ENCODE measurements around the gene FAM161A.

DNA sequence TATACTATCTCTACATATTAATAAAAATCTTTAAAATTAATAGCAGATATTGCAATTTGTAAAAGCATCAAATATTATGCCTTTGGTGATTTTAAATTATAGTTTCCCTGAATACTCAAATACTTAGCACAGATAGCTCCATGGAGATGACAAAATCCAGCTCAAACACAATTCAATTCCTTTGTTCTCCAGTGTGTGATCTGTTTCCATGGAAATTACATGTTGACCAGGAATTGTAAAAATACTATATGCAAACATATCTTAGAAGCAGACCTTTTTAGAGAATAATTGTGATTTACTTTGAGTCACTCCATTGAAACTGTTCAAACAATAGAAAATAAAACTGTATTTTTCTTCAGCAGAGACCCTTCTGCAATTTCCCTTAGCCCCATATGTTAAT, 68.3 kb downstream of the FAM161A start:
- TF ChIP-seq POLR2A (IDR thresholded peaks at IDR 0.05): no peak
- TF ChIP-seq, protein P1, sequence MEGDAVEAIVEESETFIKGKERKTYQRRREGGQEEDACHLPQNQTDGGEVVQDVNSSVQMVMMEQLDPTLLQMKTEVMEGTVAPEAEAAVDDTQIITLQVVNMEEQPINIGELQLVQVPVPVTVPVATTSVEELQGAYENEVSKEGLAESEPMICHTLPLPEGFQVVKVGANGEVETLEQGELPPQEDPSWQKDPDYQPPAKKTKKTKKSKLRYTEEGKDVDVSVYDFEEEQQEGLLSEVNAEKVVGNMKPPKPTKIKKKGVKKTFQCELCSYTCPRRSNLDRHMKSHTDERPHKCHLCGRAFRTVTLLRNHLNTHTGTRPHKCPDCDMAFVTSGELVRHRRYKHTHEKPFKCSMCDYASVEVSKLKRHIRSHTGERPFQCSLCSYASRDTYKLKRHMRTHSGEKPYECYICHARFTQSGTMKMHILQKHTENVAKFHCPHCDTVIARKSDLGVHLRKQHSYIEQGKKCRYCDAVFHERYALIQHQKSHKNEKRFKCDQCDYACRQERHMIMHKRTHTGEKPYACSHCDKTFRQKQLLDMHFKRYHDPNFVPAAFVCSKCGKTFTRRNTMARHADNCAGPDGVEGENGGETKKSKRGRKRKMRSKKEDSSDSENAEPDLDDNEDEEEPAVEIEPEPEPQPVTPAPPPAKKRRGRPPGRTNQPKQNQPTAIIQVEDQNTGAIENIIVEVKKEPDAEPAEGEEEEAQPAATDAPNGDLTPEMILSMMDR (IDR thresholded peaks at IDR 0.05): no peak

All from right lobe of liver (tissue), 4 donors.